Activated naive CD4-positive, alpha-beta T cell treated with anti-CD3 and anti-CD28 coated beads, Interleukin-2, amount 50 U/mL, for 72 hours (primary cell): ENCODE results near the gene LRRC37A. TPM values are rescaled to one million over a fixed set of nuclear protein-coding genes. Genes with fewer than 3 reads are reported as not detected.
A peak's percentile ranks its signal among the peaks of the same experiment; 100 is the strongest.
"Not testable (repeated sequence)": the region's sequence is repeated elsewhere in the genome, so short reads cannot be mapped to it uniquely, and the experiment has no call there.

Experiments used
- ATAC-seq, 2 donors: fragments of 150-1000 bp; cut with Tn5 transposase; 2 replicates each; pipeline ENCODE4 v1.10.0; 2021; ENCODE audit warnings: mild to moderate bottlenecking in 2 of 2, moderate library complexity in 2 of 2
- DNase-seq, 2 donors: peaks; one replicate each; pipeline ENCODE4 v3.0.0; 2021 to 2022; ENCODE audit warnings: low spot score in 2 of 2
- H3K27ac Mint-ChIP-seq, 2 donors: one replicate each; pipeline ENCODE4 v1.8.0; 2022; ENCODE audit warnings: mild to moderate bottlenecking in 2 of 2, mixed read lengths in 2 of 2
- H3K36me3 Mint-ChIP-seq, 2 donors: one replicate each; pipeline ENCODE4 v1.8.0; 2022; ENCODE audit warnings: mixed read lengths in 2 of 2
- H3K9me3 Mint-ChIP-seq, 2 donors: one replicate each; pipeline ENCODE4 v1.8.0; 2022; ENCODE audit warnings: mixed read lengths in 2 of 2
- total RNA-seq, 2 donors: library from RNA; stranded (reverse); gene quantifications; one replicate each; pipeline ENCODE4 v1.2.3, GENCODE V29; 2022

The LRRC37A gene
- total RNA-seq = 1 to 10 TPM; 2.3 to 3.6 TPM

- ATAC-seq, H3K9me3 Mint-ChIP-seq, DNase-seq, H3K27ac Mint-ChIP-seq, H3K36me3 Mint-ChIP-seq: not testable (repeated sequence)
Observed at GRCh38 chr17:46294831-46295230, at the start of gene LRRC37A. LRRC37A (plus strand) TSS chr17:46295131; CDS start chr17:46295134, 3 bp downstream.

- DNase-seq, H3K27ac Mint-ChIP-seq, H3K9me3 Mint-ChIP-seq, ATAC-seq, H3K36me3 Mint-ChIP-seq: not testable (repeated sequence)
Observed at GRCh38 chr17:46249153-46249552, 45.8 kb upstream of the LRRC37A start.

- not testable (repeated sequence) for ATAC-seq, H3K36me3 Mint-ChIP-seq, H3K9me3 Mint-ChIP-seq, H3K27ac Mint-ChIP-seq, DNase-seq
Observed at GRCh38 chr17:46252804-46253203, 42.1 kb upstream of the LRRC37A start.

GRCh38 chr17:46253722-46254121 lies 41.2 kb upstream of the LRRC37A start:
- not testable (repeated sequence) for H3K36me3 Mint-ChIP-seq, H3K27ac Mint-ChIP-seq, H3K9me3 Mint-ChIP-seq
- ATAC-seq = peak; percentile 95 to 96
- peak; percentile 69 to 81 for DNase-seq

GRCh38 chr17:46254215-46254614 lies 40.7 kb upstream of the LRRC37A start:
- H3K36me3 Mint-ChIP-seq, ATAC-seq, H3K27ac Mint-ChIP-seq: not testable (repeated sequence)

GRCh38 chr17:46256369-46256768 lies 38.6 kb upstream of the LRRC37A start:
- H3K27ac Mint-ChIP-seq, H3K36me3 Mint-ChIP-seq: not testable (repeated sequence)

More at GRCh38 chr17:46254215-46254614, 40.7 kb upstream of the LRRC37A start:
- not testable (repeated sequence) for H3K9me3 Mint-ChIP-seq, DNase-seq

GRCh38 chr17:46259845-46260661 lies 34.9 kb upstream of the LRRC37A start:
- not testable (repeated sequence) for DNase-seq, H3K9me3 Mint-ChIP-seq, H3K36me3 Mint-ChIP-seq
- peak; percentile 53 to 87 for ATAC-seq
- H3K27ac Mint-ChIP-seq = peak overlapping the region in 1 of 2 donors; percentile 78

More at GRCh38 chr17:46256369-46256768, 38.6 kb upstream of the LRRC37A start:
- DNase-seq, H3K9me3 Mint-ChIP-seq: not testable (repeated sequence)
- peak; percentile 22 to 50 for ATAC-seq

GRCh38 chr17:46262271-46262670 lies 32.7 kb upstream of the LRRC37A start:
- Mint-ChIP-seq H3K36me3 (peaks cover 0 to 6% of the 10 kb centered on the region in 2 donors), H3K9me3 (no peaks in the 10 kb centered on the region), H3K27ac (no peak overlapping the region)
- no peak for DNase-seq
- no peak for ATAC-seq

GRCh38 chr17:46264456-46265198 lies 30.3 kb upstream of the LRRC37A start:
- DNase-seq = no peak
- ATAC-seq = peak; percentile 23 to 42
- Mint-ChIP-seq H3K9me3 (no peaks in the 10 kb centered on the region), H3K36me3 (peaks cover 0 to 6% of the 10 kb centered on the region in 2 donors), H3K27ac (peak overlapping the region in 1 of 2 donors; percentile 57)

- H3K36me3 Mint-ChIP-seq, ATAC-seq, H3K9me3 Mint-ChIP-seq, DNase-seq: not testable (repeated sequence)
- H3K27ac Mint-ChIP-seq = peak overlapping the region; percentile 77 to 81
Observed at GRCh38 chr17:46266063-46266655, 28.8 kb upstream of the LRRC37A start.

- H3K36me3 Mint-ChIP-seq = peaks cover 0 to 6% of the 10 kb centered on the region in 2 donors
- DNase-seq = peak; percentile 86 to 88
- ATAC-seq = peak; percentile 87 to 93
- no peaks in the 10 kb centered on the region for H3K9me3 Mint-ChIP-seq
- H3K27ac Mint-ChIP-seq = peak overlapping the region; percentile 77 to 81
Observed at GRCh38 chr17:46266656-46267544, 28.0 kb upstream of the LRRC37A start.

- H3K27ac Mint-ChIP-seq = no peak overlapping the region
- DNase-seq (no peak), ATAC-seq (no peak)
- no peaks in the 10 kb centered on the region for H3K9me3 Mint-ChIP-seq
- H3K36me3 Mint-ChIP-seq = peaks cover 0 to 6% of the 10 kb centered on the region in 2 donors
Observed at GRCh38 chr17:46270032-46270431, 24.9 kb upstream of the LRRC37A start.

- ATAC-seq (no peak), DNase-seq (no peak)
- Mint-ChIP-seq H3K36me3 (no peaks in the 10 kb centered on the region), H3K27ac (no peak overlapping the region), H3K9me3 (no peaks in the 10 kb centered on the region)
Observed at GRCh38 chr17:46273541-46274236, 21.2 kb upstream of the LRRC37A start.

- Mint-ChIP-seq H3K36me3 (no peaks in the 10 kb centered on the region), H3K9me3 (no peaks in the 10 kb centered on the region), H3K27ac (no peak overlapping the region)
- no peak for ATAC-seq
- no peak for DNase-seq
Observed at GRCh38 chr17:46274238-46274637, 20.7 kb upstream of the LRRC37A start.

- H3K36me3 Mint-ChIP-seq, ATAC-seq, H3K9me3 Mint-ChIP-seq, H3K27ac Mint-ChIP-seq, DNase-seq: not testable (repeated sequence)
Observed at GRCh38 chr17:46276728-46277479, 18.0 kb upstream of the LRRC37A start.
